Transverse colon (tissue), 4 donors: ENCODE measurements around the gene C16orf89.
"Not testable (repeated sequence)": the region's sequence is repeated elsewhere in the genome, so short reads cannot be mapped to it uniquely, and the experiment has no call there.

ENCODE experiments used
- CTCF ChIP-seq, 5 experiments: fragments of 200-600 bp in 3 of 5; fragments of 450-650 bp in 2 of 5; sonication (generic) in 3 of 5; IDR thresholded peaks; 1 replicate in 2 of 5; 2 replicates in 3 of 5; pipeline ENCODE4 v1.5.1; 2016 to 2017; ENCODE audit warnings: antibody characterized with exemption in 5 of 5, inconsistent platforms in 3 of 5, mild to moderate bottlenecking in 2 of 5, moderate library complexity in 1 of 5
- EP300 ChIP-seq: sonication (generic); formaldehyde crosslinking; IDR thresholded peaks from one replicate; pipeline ENCODE4 v1.6.1; 2017; ENCODE audit warnings: antibody characterized with exemption, low read depth
- POLR2A ChIP-seq: fragments of 450-650 bp; IDR thresholded peaks from one replicate; pipeline ENCODE4 v1.6.1; 2016; ENCODE audit warnings: antibody characterized with exemption, mild to moderate bottlenecking, moderate library complexity
- POLR2AphosphoS5 ChIP-seq, 3 donors: sonication (generic); formaldehyde crosslinking; IDR thresholded peaks; one replicate each; pipeline ENCODE4 v1.6.1; 2016; ENCODE audit warnings: antibody characterized with exemption in 3 of 3

GRCh38 chr16:5093746-5094145 is 28.0 kb upstream of the C16orf89 start:
- not testable (repeated sequence) for TF ChIP-seq CTCF (IDR thresholded peaks at IDR 0.05); POLR2A; POLR2AphosphoS5 (IDR thresholded peaks at IDR 0.05); EP300
